Measurements from ENCODE around the gene RELT. TPM values are rescaled to one million over a fixed set of nuclear protein-coding genes. Genes with fewer than 3 reads are reported as not detected.

Gene RELT
- total RNA-seq = 100 to 1,000 TPM in 1 of 5 donors, 10 to 100 TPM in 4; 15.6 to 113 (median 19.9) TPM
- total RNA-seq (2013) = 8.2 TPM
- total RNA-seq = 23.5 to 314 (median 60.9) reads per million in 29 experiments

GRCh38 chr11:73376160-73376802 lies at the start of gene RELT:
Gene RELT (plus strand): TSS chr11:73376399. CDS start chr11:73389137, 12,738 bp downstream.
- peak; percentile 81 to 97 (median 90) for DNase-seq
- Histone ChIP-seq H3K27ac (ENCODE audit: low read length) (peak within 1 kb of the TSS; percentile 94), H3K4me1 (ENCODE audit: control insufficient read depth in 1 of 2, extremely low read depth in 1 of 2, insufficient read depth in 2 of 2, low read length in 2 of 2) (peaks cover 4 to 36% of the 10 kb centered on the region in 2 experiments), H3K36me3 (ENCODE audit: control insufficient read depth in 2 of 2, extremely low read depth in 1 of 2, insufficient read depth in 1 of 2, low read length in 1 of 2) (no peaks in the 10 kb centered on the region), H3K27me3 (replicated peaks in 1 of 2; ENCODE audit: control insufficient read depth in 2 of 2, extremely low read depth in 1 of 2, insufficient read depth in 2 of 2, low read length in 1 of 2) (no peaks in the 10 kb centered on the region), H3K4me3 (ENCODE audit: control insufficient read depth in 1 of 2, extremely low read depth in 1 of 2, low read length in 1 of 2) (peak within 1 kb of the TSS; percentile 68 to 76), H3K9me3 (no peaks in the 10 kb centered on the region)
- H3K27me3 Mint-ChIP-seq = no peaks in the 10 kb centered on the region
- no peaks in the 10 kb centered on the region for H3K36me3 Mint-ChIP-seq
- peak; percentile 88 to 96 (median 90) for ATAC-seq (replicated peaks in 1 of 4)
- ChIA-PET POLR2A (no interaction called here), CTCF (interaction anchor here in 1 of 2 donors (1.4 kb wide), 1 partner anchor 25 kb away, joined by 5 read pairs; no protein-coding TSS in a partner anchor)
- no peaks in the 10 kb centered on the region for H3K9me3 Mint-ChIP-seq
- peak within 1 kb of the TSS; percentile 86 to 94 for H3K27ac Mint-ChIP-seq
- under 1% methylated on average over 84 of the region's 96 CpGs for WGBS (ENCODE audit: insufficient coverage)
- peaks cover 42 to 57% (median 43%) of the 10 kb centered on the region in 3 donors for H3K4me1 Mint-ChIP-seq
- peak within 1 kb of the TSS; percentile 82 to 89 (median 88) for H3K4me3 Mint-ChIP-seq

GRCh38 chr11:73326929-73327811 lies 49.0 kb upstream of the RELT start:
- H3K27me3 ChIP-seq (replicated peaks in 1 of 2; ENCODE audit: control insufficient read depth in 2 of 2, extremely low read depth in 1 of 2, insufficient read depth in 2 of 2, low read length in 1 of 2) = peaks cover 0 to 4% of the 10 kb centered on the region in 2 experiments
- Mint-ChIP-seq H3K9me3 (no peaks in the 10 kb centered on the region), H3K27me3 (no peaks in the 10 kb centered on the region), H3K36me3 (no peaks in the 10 kb centered on the region), H3K4me3 (no peak overlapping the region), H3K27ac (no peak overlapping the region), H3K4me1 (peaks cover 0 to 3% (median under 1%) of the 10 kb centered on the region in 3 donors)
- ATAC-seq (replicated peaks in 1 of 4) (no peak), DNase-seq (no peak)
- 54% methylated on average over 3 of the region's 10 CpGs for WGBS (ENCODE audit: insufficient coverage)
- H3K4me3 ChIP-seq (ENCODE audit: control insufficient read depth in 1 of 2, extremely low read depth in 1 of 2, low read length in 1 of 2) = no peak overlapping the region
- peaks cover 0 to under 1% of the 10 kb centered on the region in 2 experiments for H3K4me1 ChIP-seq (ENCODE audit: control insufficient read depth in 1 of 2, extremely low read depth in 1 of 2, insufficient read depth in 2 of 2, low read length in 2 of 2)
- H3K9me3 ChIP-seq = no peaks in the 10 kb centered on the region
- CTCF ChIA-PET = no interaction called here
- no peaks in the 10 kb centered on the region for H3K36me3 ChIP-seq (ENCODE audit: control insufficient read depth in 2 of 2, extremely low read depth in 1 of 2, insufficient read depth in 1 of 2, low read length in 1 of 2)
- no peak overlapping the region for H3K27ac ChIP-seq (ENCODE audit: low read length)
- POLR2A ChIA-PET = interaction anchor here in 1 of 2 donors (0.6 kb wide), 1 partner anchor 283 kb away, joined by 5 read pairs; no protein-coding TSS in a partner anchor

GRCh38 chr11:73327812-73328364 lies 48.3 kb upstream of the RELT start:
- POLR2A ChIA-PET = interaction anchor here in 1 of 2 donors (0.6 kb wide), 1 partner anchor 282 kb away, joined by 5 read pairs; no protein-coding TSS in a partner anchor

GRCh38 chr11:73330569-73331093 lies 45.6 kb upstream of the RELT start:
- POLR2A ChIA-PET = no interaction called here
- DNase-seq = no peak
- CTCF ChIA-PET = no interaction called here
- Mint-ChIP-seq H3K27me3 (no peaks in the 10 kb centered on the region), H3K9me3 (no peaks in the 10 kb centered on the region), H3K4me3 (no peak overlapping the region), H3K4me1 (no peaks in the 10 kb centered on the region), H3K36me3 (no peaks in the 10 kb centered on the region), H3K27ac (no peak overlapping the region)
- H3K4me3 ChIP-seq (ENCODE audit: control insufficient read depth in 1 of 2, extremely low read depth in 1 of 2, low read length in 1 of 2) = no peak overlapping the region
- peaks cover 0 to 16% of the 10 kb centered on the region in 2 experiments for H3K27me3 ChIP-seq (replicated peaks in 1 of 2; ENCODE audit: control insufficient read depth in 2 of 2, extremely low read depth in 1 of 2, insufficient read depth in 2 of 2, low read length in 1 of 2)
- ATAC-seq (replicated peaks in 1 of 4) = no peak
- H3K36me3 ChIP-seq (ENCODE audit: control insufficient read depth in 2 of 2, extremely low read depth in 1 of 2, insufficient read depth in 1 of 2, low read length in 1 of 2) = no peaks in the 10 kb centered on the region
- WGBS (ENCODE audit: insufficient coverage) = 100% methylated on average over 1 of the region's 3 CpGs
- H3K9me3 ChIP-seq = no peaks in the 10 kb centered on the region
- H3K4me1 ChIP-seq (ENCODE audit: control insufficient read depth in 1 of 2, extremely low read depth in 1 of 2, insufficient read depth in 2 of 2, low read length in 2 of 2) = no peaks in the 10 kb centered on the region
- no peak overlapping the region for H3K27ac ChIP-seq (ENCODE audit: low read length)

More at GRCh38 chr11:73327812-73328364, 48.3 kb upstream of the RELT start:
- Histone ChIP-seq H3K27me3 (replicated peaks in 1 of 2; ENCODE audit: control insufficient read depth in 2 of 2, extremely low read depth in 1 of 2, insufficient read depth in 2 of 2, low read length in 1 of 2) (peaks cover 0 to 3% of the 10 kb centered on the region in 2 experiments), H3K36me3 (ENCODE audit: control insufficient read depth in 2 of 2, extremely low read depth in 1 of 2, insufficient read depth in 1 of 2, low read length in 1 of 2) (no peaks in the 10 kb centered on the region), H3K27ac (ENCODE audit: low read length) (no peak overlapping the region), H3K4me3 (ENCODE audit: control insufficient read depth in 1 of 2, extremely low read depth in 1 of 2, low read length in 1 of 2) (no peak overlapping the region), H3K9me3 (no peaks in the 10 kb centered on the region), H3K4me1 (ENCODE audit: control insufficient read depth in 1 of 2, extremely low read depth in 1 of 2, insufficient read depth in 2 of 2, low read length in 2 of 2) (no peaks in the 10 kb centered on the region)
- DNase-seq = no peak
- H3K27ac Mint-ChIP-seq = no peak overlapping the region
- H3K4me3 Mint-ChIP-seq = no peak overlapping the region
- no peaks in the 10 kb centered on the region for H3K9me3 Mint-ChIP-seq
- CTCF ChIA-PET = no interaction called here
- H3K27me3 Mint-ChIP-seq = no peaks in the 10 kb centered on the region
- ATAC-seq (replicated peaks in 1 of 4) = no peak
- H3K4me1 Mint-ChIP-seq = no peaks in the 10 kb centered on the region
- WGBS (ENCODE audit: insufficient coverage) = 50% methylated on average over 3 of the region's 4 CpGs
- no peaks in the 10 kb centered on the region for H3K36me3 Mint-ChIP-seq

GRCh38 chr11:73331138-73331916 lies 44.9 kb upstream of the RELT start:
- ATAC-seq (replicated peaks in 1 of 4) = no peak
- H3K4me1 Mint-ChIP-seq = no peaks in the 10 kb centered on the region
- WGBS (ENCODE audit: insufficient coverage) = 83% methylated on average over 1 of the region's 4 CpGs
- no peaks in the 10 kb centered on the region for H3K9me3 Mint-ChIP-seq
- H3K36me3 Mint-ChIP-seq = no peaks in the 10 kb centered on the region
- H3K27me3 ChIP-seq (replicated peaks in 1 of 2; ENCODE audit: control insufficient read depth in 2 of 2, extremely low read depth in 1 of 2, insufficient read depth in 2 of 2, low read length in 1 of 2) = peaks cover 0 to 23% of the 10 kb centered on the region in 2 experiments
- CTCF ChIA-PET = no interaction called here
- H3K4me3 Mint-ChIP-seq = no peak overlapping the region
- H3K36me3 ChIP-seq (ENCODE audit: control insufficient read depth in 2 of 2, extremely low read depth in 1 of 2, insufficient read depth in 1 of 2, low read length in 1 of 2) = no peaks in the 10 kb centered on the region
- no peaks in the 10 kb centered on the region for H3K9me3 ChIP-seq
- H3K4me1 ChIP-seq (ENCODE audit: control insufficient read depth in 1 of 2, extremely low read depth in 1 of 2, insufficient read depth in 2 of 2, low read length in 2 of 2) = no peaks in the 10 kb centered on the region
- no peak overlapping the region for H3K27ac ChIP-seq (ENCODE audit: low read length)
- no peak overlapping the region for H3K4me3 ChIP-seq (ENCODE audit: control insufficient read depth in 1 of 2, extremely low read depth in 1 of 2, low read length in 1 of 2)
- POLR2A ChIA-PET = no interaction called here
- H3K27ac Mint-ChIP-seq = no peak overlapping the region
- DNase-seq = no peak
- H3K27me3 Mint-ChIP-seq = peaks cover 0 to 4% of the 10 kb centered on the region in 2 donors

Measured in T-cell (primary cell).